GM18868 (cell line): ENCODE data around the gene FHDC1.

Experiments used
- ATAC-seq: cut with Tn5 transposase; IDR thresholded peaks from one replicate; pipeline ENCODE4 v1.9.1; 2021; ENCODE audit warnings: mild to moderate bottlenecking, moderate library complexity; ENCODE audit not compliant: unreplicated experiment

Gene FHDC1

GRCh38 chr4:153027866-153028265 is 91.7 kb downstream of the FHDC1 start:
- ATAC-seq: no peak

DNA sequence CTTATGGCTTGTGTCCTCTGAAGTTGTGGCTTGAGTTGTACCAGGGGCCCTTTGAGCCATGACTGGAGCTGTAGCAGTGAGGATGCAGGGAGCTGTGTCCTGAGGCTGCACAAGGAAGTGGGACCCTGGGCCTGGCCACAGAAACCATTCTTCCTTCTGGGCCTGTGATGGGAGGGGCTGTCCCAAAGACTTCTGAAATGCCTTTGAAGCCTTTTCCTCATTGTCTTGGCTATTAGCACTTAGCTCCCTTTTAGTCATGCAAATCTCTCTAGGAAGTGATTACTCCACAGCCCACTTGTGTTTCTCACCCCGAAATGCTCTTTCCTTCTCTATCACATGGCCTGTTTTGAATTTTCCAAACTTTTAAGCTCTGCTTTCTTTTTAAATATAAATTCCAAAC is 92.4 kb downstream of the FHDC1 start:
- ATAC-seq: no peak
